HG03095 (cell line): ENCODE results near the gene EFNB2.

Experiments used
- ATAC-seq: cut with Tn5 transposase; IDR thresholded peaks from one replicate; pipeline ENCODE4 v1.9.1; 2021; ENCODE audit warnings: moderate library complexity; ENCODE audit not compliant: unreplicated experiment

Gene EFNB2

GRCh38 chr13:106535552-106536243 lies at the start of gene EFNB2:
Gene EFNB2 (minus strand): TSS chr13:106535662. CDS start chr13:106534964, 698 bp downstream.
- peak; percentile 97 for ATAC-seq

- no peak for ATAC-seq
Observed at GRCh38 chr13:106581225-106581624, 45.8 kb upstream of the EFNB2 start.

GRCh38 chr13:106575896-106576295 lies 40.4 kb upstream of the EFNB2 start:
- no peak for ATAC-seq

- no peak for ATAC-seq
Observed at GRCh38 chr13:106573868-106574267, 38.4 kb upstream of the EFNB2 start.

GRCh38 chr13:106573284-106573846 lies 37.9 kb upstream of the EFNB2 start:
- no peak for ATAC-seq

GRCh38 chr13:106570299-106570852 lies 34.9 kb upstream of the EFNB2 start:
- peak; percentile 45 for ATAC-seq

- no peak for ATAC-seq
Observed at GRCh38 chr13:106569233-106570095, 34.0 kb upstream of the EFNB2 start.

GRCh38 chr13:106568299-106569003 lies 33.0 kb upstream of the EFNB2 start:
- ATAC-seq, result peak; percentile 25

GRCh38 chr13:106567474-106568298 lies 32.2 kb upstream of the EFNB2 start, which contains the start of gene ARGLU1:
Gene ARGLU1 (minus strand): TSS chr13:106568137. CDS start chr13:106567919, 218 bp downstream.
- peak; percentile 51 for ATAC-seq

GRCh38 chr13:106566641-106567473 lies 31.4 kb upstream of the EFNB2 start:
- ATAC-seq, result peak; percentile 36

- no peak for ATAC-seq
Observed at GRCh38 chr13:106565127-106565775, 29.8 kb upstream of the EFNB2 start.

- ATAC-seq, result no peak
Observed at GRCh38 chr13:106562301-106562700, 26.8 kb upstream of the EFNB2 start.

GRCh38 chr13:106561551-106562170 lies 26.2 kb upstream of the EFNB2 start:
- ATAC-seq, result peak; percentile 73

GRCh38 chr13:106560821-106561220 lies 25.4 kb upstream of the EFNB2 start:
- ATAC-seq, result no peak

GRCh38 chr13:106558527-106558926 lies 23.1 kb upstream of the EFNB2 start:
- ATAC-seq, result no peak

- ATAC-seq, result no peak
Observed at GRCh38 chr13:106555631-106556328, 20.3 kb upstream of the EFNB2 start.

GRCh38 chr13:106551751-106552150 lies 16.3 kb upstream of the EFNB2 start:
- ATAC-seq, result no peak
